Activated CD4-positive, alpha-beta T cell treated with anti-CD3 and anti-CD28 coated beads for 48 hours (primary cell): Measurements from ENCODE around the gene HMCN1.

Source experiments
- DNase-seq: peaks from one replicate; pipeline ENCODE4 v3.0.0-alpha.2; 2020

The HMCN1 gene

DNA sequence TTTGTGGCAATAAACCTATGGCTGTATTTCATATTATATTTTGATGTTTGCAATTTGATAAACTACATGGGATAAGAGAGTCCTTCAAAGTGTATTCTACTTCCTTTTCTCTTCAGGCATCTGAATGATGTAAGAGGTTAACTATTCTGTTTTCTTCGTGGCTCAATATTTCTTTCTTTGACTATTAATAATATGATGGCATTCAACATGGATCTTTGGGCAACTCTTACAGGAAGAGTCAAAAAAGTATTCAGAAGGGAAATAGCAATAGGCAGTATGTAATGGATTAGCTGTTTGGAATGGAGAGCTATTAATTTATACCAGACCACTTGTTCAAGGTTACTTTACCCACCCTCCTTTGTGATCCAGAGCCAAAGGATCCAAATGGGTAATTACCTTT, 74.4 kb downstream of the HMCN1 start:
- DNase-seq = no peak

DNA sequence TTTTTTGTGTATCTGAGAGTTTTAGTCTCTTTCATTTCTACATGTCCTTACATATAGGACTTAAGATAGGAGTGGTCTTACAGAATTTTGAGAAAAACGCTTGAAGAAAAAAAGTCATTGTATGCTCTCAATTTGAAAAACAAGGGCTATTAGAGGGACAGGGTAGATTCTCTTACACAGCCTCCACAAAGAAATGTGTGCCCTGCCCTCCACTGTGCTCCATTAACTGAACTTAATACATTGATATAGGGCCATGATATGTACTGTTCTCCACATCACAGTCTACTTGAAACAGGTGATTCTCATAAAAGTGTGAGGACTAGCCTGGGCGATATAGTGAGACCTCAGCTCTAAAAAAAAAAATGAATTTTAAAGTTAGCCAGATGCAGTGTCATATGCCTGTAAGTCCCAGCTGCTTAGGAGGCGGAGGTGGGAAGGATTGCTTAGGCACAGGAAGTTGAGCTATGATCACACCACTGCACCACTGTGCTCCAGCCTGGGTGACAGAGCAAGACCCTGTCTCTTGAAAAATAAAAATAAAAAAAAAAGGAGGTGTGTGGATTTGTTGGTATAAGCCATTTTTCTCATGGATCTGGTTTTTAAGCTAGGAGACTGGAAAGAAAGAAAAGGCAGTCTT, 77.0 kb downstream of the HMCN1 start:
- DNase-seq = no peak

DNA sequence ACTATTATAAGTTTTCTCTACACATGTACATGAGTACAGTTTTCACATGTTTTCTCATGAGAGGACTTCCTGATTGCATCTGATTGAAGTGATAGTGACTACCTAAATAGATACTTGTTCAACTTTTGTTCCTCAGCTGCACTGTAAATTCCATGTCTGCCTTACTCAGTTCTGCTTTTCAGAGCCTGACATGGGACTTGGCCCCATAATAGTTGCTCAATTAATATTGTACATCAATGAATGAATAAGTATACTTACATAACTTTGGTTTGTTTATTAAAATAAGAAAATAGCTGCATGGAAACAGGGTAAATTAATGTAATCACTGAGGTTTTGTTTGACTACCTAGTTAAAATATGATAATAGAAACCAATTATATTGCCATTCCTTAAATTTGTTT, 78.7 kb downstream of the HMCN1 start:
- DNase-seq = no peak

DNA sequence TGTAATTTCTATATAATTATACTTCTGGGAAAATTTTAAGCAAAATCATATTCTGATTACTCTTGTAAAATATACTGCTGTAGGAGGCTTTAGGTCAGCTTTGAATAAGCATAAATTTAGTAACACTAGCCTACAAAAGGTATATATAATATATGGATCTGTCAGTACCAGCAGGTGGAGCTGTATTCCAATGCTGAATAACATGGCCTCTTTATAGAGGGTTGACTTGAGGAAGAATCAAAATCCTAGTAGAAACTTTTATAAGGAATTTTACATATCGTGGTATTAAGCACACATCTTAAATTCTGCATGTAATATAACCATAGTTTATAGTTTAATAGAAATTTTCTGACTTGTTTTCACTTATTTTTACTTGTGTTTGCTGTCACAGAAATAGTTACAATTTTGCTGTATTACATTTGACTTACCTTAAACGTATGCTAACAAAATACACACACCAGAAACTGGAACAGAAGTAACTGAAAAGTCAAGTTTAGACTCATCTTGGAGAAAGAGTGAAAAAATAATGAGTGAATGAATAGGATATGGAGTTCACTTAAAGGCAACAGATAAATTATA, 79.3 kb downstream of the HMCN1 start:
- DNase-seq = no peak

DNA sequence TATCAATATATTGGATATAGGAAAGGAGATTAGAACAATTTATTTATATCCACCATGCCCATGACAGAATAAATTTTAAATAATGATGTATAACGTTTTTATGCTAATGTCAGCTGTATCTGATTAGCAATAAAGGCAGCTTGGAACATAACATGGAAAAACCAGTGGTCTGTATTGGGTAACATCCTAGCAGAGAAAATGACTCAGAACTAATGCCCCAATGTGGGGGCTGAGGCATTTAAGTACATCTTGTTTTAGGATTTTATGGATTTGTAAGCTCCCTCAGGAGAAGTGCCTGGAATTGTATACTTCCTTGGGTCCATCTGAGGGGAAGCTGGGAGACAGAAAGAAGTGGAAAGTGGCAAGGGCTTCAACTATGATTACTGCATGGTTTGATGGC, 82.3 kb downstream of the HMCN1 start:
- DNase-seq = no peak

DNA sequence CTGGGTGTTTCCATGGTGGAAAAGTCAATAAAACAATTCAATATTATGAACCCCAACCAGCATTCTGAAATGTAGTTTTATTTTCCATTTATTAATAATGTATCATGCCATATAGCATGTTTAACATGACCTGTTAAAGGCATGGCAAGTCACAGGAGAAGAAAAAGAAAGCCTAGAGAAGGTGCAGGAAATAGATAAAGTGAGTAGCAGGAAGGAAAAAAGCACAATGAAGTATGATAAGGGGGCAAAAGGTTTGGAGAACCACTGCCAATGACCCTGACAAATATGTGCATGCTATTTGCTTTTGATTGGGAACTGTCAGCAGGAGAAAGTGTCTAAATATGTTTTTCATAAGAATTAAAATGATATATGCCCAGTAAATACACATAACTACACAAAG, 85.6 kb downstream of the HMCN1 start:
- DNase-seq = no peak

DNA sequence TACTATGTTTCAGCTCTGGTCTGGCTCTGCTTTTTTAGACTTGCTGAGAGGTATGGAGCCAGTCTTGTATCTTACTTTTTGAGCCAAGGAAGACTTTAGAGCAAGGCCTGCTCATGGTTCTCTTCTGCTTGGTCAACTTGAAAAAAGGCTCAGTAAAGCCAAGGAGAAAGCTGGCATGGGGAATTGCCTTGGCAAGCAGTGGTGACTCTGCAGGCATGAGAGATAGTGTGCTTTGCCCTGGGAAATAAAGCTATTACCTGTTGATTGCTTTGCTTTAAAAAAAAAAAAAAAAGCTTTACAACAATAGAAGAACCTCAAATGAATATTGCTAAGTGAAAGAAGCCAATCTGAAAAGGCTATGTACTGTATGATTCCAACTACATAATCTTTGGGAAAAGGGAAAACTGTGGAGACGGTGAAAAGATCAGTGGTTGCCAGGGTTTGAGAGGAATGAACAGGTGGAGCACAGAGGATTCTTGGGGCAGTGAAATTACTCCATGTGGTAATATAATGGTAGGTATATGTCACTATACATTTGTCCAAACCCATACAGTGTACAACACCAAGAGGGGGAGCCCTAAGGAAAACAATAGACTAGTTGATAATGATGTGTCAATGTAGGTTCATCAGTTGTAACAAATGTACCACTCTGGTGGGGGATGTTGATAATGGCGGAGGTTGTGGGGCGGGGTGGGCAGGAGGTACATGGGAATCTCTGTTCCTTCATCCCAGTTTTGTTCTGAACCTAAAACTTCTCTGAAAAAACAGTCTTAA, 87.6 kb downstream of the HMCN1 start:
- no peak for DNase-seq

DNA sequence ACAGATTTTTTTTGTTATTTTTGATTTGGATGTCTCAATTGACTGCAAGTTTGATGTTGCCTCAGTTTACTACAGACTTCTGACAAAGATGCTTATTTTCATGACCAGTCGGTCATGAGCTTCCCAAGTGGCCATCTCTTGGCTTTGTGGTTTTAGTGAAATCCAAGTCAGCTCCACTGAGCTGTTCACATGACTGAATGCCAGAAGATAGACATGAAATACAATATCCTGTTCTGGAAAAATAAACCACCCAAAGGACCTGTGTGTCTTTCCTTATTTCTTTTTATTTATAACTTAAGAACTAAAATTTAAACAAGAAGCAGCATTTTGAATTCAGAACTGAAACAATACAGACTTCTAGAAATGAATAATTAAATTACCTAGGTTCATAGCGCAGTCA, 89.3 kb downstream of the HMCN1 start:
- no peak for DNase-seq

DNA sequence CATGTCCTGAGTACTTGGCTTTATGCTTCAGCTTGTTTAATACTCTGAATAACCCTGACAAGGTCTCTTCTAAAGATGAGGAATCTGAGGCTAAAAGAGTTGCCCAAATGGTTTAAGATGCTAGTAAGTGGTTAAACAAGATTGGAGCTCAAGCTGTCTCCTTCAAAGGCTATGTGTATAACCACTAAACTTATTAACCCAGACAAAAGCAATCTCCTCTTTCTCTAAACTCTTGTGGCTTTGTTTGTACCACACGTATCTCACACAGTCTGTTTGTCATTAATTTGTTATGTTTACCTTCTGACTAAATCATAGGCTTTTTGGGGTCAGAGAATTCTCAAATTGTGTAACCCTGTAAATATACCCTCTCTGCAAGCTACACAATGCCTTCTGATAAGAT, 89.9 kb downstream of the HMCN1 start:
- DNase-seq = no peak

DNA sequence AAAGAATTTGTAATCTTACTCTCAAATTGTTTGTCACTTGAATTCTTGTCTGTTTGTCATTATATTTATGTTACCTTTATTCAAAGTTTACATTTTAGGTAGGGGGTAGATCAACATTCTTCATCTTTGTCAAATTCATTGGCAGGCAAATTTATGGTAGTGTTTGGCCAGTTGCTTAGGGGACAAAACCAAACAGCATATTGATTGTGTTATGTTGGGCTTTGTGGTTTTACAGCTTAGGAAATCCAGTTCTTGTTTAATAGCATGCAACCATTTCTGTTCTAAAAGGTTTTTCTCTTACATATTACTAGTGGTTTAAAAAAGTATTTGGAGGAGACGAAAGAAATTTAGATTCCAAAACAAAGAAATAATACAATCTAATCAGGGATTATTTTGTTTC, 91.4 kb downstream of the HMCN1 start:
- no peak for DNase-seq

DNA sequence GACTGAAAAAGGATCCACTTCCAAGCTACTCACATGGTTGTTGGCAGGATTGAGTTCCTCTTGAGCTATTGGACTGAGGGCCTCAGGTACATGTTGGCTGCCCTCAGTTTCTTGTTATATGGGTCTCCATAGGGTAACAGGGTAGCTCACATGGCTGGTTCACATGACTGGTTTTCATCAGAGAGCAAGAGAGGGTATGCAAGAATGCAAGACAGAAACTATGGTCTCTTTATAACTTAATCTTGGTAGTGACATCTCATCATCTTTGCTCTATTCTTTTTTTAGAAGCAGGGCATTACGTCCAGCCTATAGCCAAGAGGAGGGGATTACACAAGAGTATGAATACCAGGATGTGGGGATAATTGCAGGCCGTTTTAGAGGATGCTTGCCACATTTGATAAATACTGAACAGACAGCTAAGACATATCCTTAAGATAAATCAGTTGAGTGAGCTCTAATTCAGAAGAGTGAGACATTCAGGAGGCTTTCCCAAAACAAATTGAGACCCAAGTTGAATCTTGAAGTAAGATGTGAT, 100.2 kb downstream of the HMCN1 start:
- no peak for DNase-seq

DNA sequence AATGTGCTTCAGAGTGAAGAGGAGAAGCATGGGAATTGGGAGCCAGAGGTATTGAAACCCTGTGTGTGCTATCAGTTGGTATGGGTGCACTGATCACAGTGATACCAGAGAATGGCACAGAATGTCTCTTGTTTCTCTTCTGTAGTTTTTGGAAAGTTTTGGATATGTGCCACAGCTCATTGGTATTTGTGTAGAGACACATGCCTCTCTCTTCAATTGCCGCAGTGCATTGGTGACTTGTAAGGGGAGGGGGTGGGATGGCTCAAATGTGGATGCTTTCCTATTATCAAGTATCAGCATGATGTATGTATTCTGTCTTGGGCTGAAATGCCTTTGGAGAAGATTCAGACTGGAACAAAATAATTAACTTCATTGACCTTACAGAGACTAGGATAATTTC, 101.0 kb downstream of the HMCN1 start:
- no peak for DNase-seq

DNA sequence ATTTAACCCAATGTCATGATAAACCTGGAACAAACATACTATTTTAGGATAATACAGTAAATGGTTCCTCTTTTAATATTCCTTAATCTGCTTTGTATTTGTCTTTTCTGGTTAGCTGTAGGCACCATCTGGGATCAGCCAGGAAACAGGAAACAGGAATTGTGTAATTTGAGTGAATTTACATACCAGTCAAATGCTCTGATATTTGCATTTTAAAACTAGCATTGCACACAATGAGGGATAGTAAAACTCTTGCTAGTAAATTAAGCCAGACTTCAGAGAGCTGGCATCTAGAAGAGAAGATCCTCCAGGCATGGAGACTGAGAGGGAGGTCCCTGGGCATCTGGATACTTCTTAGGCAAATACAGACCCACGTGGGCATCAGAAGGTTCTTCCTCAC, 103.5 kb downstream of the HMCN1 start:
- DNase-seq = no peak

DNA sequence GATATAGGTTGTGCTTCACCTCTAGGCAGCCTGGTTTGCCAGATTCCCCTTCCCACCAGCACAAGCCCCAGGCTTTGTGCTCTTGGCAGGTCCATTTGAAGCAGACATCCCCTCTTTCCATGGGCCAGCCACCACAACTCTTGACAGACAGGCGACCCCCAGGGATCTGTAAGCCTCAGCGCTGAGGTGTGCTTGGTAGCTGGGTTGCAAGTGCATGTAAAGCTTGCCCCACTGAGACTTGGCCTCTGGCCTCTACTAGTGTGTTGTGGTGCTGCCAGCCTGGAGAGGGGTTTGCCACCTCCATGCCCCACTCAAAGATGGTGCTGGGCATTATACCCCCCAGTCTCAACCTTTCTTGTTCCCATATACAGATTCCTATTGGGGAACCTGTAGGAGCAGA, 103.9 kb downstream of the HMCN1 start:
- DNase-seq = no peak

DNA sequence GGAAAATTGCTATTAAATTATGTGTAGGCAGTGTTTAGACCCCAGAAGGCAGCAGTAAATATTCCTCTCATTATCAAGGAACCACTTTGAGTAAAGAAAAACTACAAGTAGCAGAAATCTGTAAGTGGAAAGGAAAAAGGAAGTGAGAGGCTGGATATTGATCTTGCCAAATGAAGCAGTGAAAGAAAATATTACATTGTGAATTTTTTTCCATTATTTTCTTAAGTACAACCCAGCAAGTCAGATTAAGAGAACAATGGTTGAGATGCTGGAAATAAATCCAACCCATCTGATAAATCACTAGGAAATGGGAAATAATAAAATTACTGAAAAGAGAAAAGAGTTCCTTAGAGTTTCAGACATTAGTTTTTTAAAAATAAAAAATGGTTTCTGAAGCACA, 106.7 kb downstream of the HMCN1 start:
- no peak for DNase-seq

DNA sequence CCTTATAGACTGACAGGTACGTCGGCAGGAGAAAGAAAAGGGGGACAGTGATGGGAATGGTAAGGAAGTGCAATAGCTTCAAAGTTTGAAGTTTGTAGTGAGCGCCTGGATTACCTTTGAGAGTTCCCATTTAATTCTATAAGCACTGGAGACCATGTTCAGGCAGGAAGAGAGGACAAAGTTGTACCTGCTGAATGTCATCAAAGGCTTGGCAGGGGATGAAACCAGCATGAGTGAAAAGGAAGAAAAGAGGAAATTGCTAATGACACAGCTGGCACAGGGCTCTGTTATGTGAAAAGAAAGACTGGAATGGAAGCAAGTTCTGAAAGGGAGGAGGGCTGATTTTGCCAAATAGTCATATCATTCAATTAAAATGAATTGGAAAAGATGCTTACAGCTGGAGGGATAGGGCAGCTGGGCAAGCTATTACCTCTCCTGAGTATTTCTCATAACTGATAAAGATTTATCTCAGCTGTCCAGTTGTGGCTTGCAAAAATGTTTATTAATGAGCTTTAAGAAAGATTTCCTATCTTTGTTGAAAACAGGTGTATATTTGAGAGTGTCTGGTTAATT, 109.2 kb downstream of the HMCN1 start:
- no peak for DNase-seq

DNA sequence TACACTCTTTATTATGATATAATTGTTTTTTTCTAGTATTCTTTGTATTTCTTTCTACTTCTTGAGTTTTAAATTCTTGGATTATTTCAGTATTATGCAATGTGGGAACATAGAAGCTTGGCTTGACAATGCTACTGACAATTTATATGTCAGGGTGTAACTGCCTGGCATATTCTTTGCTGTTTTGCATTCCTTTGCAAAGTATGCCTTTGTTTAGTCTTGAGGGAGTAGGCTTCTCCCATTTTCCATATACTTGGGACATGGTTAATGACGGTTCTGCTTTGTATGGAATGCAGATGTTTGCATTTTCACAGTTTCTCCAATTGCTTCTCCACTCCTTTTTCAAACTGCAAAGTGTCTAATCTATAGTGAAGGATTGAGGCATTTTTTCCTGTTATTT, 109.8 kb downstream of the HMCN1 start:
- no peak for DNase-seq

DNA sequence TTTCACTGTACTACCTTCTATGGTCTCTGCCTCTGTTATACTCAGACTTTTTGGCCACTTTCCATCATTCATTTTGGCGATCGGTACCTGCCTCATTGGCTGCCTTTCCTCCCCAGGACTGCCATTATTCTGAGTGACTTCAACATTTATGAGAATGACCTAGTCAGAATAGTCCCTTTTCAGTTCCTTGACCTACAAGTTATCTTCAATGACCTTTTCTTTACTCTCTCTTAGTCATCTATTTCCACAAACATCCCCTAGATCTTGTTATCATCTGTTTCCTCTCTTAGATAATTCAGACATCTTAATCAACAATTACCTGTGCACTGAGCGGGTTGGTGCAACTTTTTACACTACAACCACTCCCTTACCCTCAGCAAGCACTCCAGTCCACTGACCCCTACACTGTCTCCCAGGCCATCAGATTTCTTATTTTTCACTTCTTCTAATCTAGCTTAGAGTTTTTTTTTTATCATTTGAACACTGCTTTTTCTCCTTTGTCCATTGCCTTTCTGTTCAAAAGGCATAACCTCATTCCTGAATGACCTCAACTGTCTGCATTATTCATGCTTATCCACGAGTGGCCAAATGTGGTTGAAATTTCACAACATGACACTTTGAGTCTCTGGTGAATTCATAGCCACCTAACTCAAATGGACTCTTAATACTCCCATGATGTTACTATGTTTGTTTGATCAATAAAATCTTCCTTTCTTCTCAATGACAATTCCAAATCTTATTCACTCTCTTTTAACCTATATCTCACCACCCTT, 112.7 kb downstream of the HMCN1 start:
- no peak for DNase-seq

DNA sequence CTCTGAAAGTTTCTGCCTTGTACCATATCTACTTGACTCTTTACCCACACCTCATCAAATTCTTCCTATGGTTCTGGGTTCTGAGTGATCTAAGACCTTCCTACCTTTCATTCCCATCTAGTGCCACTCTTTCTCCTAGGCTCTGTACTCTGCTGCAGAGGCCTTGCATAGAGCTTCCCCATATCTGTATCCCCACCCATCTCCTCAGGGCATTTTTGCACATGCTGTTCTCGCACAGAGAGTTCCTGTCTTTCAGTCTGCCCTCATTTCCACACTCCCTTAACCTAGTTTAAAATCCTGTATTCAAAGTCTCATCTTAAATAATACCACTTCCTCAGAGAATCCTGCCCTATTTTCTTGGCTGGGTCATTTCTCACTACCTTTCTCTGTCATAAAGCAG, 114.8 kb downstream of the HMCN1 start:
- no peak for DNase-seq

DNA sequence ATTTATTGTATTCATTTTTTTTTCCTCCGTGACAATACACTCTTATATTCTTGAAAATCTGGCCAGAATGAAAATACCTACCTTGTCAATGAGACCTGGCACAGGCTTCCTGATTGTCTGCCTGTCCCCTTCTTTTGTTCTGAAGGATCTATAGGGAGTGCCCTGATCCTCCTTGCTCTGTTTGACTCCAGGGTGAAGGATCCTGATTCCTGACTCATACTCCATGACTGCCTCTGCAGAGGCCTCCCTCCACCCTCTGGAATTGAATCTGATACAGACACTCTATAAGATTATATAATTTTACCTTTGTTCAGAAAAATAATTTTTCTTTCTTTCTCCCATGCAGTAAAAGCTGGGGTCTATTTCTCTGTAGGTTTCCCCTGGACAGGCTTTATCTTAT, 116.2 kb downstream of the HMCN1 start:
- DNase-seq = no peak

DNA sequence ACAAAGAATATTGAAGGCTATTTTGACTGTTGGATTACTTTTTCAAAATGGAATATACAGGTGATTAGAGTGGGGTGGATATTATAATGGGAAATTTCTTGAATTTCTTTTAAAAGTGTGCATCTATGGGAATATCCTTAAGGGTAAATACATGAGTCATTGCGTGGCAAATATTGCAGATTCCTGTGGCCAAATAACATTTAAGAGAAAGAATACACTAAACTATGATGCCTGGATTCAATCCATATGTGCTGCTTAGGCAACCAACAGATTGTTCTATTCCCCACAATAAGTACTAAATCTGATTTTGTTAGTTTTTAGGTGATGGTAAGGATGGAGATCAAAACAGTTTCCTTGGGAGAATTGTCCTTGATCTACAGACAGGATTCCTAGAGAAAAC, 119.5 kb downstream of the HMCN1 start:
- no peak for DNase-seq

DNA sequence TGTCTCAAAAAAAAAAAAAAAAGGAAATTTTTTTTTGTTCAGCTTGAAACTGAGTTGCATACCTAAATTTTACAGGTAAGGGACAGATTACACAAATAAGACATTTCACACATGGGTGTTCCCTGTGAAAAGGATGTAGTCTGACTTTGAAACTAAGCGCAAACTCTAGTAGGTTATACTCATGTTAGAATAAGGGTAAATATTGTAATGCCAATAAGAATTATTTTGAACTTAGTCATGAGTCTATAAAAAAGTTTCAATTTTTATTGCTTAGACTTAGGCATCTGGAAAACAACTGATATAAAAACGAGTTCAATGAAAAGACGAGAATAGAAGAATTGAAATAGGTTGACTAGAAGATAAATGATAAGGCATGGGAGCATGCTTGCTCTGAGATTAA, 122.3 kb downstream of the HMCN1 start:
- no peak for DNase-seq

DNA sequence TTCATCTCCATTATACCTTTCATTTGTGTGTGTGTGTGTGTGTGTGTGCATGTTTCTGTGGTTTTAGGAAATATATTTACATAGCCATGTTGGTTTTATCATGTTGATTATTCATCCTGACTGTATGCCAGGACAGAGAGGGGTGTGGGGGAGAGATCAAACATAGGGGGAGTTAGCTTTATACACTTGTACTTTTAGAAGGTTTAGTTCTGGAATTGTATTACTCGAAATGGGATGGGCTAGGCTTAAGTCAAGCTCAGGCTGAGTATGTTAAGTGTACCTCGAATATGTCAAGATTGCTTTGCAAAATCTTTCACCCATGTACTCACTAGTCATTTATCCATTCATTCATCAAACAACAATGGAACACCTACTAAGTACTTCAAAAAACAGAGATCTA, 123.3 kb downstream of the HMCN1 start:
- DNase-seq = no peak
